PFSK-1 (cell line): ENCODE results near the gene RTN1.

Source experiments
- FOXP2 ChIP-seq: optimal IDR thresholded peaks from 2 replicates; pipeline ENCODE3; 2011; ENCODE audit warnings: borderline replicate concordance, control low read depth, inconsistent platforms; ENCODE audit not compliant: insufficient read depth; ENCODE audit errors: extremely low read length, extremely low read depth
- SIN3A ChIP-seq: IDR thresholded peaks from 2 replicates; pipeline ENCODE4 v1.6.1; 2012; ENCODE audit warnings: mild to moderate bottlenecking, low read length, moderate library complexity, borderline replicate concordance; ENCODE audit not compliant: insufficient read depth

GRCh38 chr14:59828276-59828675, 42.3 kb downstream of the RTN1 start:
- no peak for TF ChIP-seq SIN3A
- no peak for TF ChIP-seq FOXP2
